GM19324 (cell line): ENCODE data around the gene SRBD1.

Source experiments
- ATAC-seq: cut with Tn5 transposase; IDR thresholded peaks from one replicate; pipeline ENCODE4 v1.9.1; 2021; ENCODE audit warnings: mild to moderate bottlenecking, moderate library complexity; ENCODE audit not compliant: unreplicated experiment, low FRiP score

Gene SRBD1

DNA sequence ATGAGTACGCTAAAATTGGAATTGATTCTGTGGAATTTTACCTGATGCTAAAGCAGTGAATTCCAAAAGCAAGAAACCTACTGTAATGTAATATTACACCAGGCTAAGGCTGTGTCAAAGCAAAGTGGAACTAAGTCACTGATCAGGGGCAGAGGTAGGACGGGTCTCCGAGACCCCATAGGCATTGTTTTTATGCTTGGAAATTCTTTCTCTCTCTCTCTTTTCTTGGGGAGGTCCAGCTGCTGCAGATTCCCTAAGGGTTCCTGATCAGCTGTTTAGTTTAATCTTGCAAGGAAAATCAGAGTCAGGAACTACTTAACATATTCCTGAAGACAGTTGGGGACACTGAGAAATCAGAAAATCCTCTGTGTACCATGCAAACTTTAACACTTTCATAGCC, 220.2 kb downstream of the SRBD1 start:
- no peak for ATAC-seq

DNA sequence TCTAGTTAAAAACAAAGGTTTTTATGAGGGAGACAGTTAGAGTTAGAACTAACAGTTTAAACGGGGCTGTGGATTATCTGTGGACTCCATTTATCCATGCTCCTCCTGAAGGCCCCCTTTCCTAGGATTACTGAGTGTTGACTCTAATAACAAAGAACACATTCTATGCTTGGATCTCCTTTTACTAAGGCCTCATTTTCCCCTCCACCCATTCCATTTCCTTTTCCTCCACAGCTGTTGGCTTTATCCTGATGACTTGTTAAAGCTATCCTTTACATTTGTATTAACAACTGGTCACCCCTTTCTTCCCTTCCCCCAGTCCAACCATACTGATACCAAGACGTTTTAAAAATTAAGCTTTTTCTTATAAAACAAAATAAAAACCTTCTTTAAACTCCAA, 220.6 kb downstream of the SRBD1 start:
- ATAC-seq: no peak

DNA sequence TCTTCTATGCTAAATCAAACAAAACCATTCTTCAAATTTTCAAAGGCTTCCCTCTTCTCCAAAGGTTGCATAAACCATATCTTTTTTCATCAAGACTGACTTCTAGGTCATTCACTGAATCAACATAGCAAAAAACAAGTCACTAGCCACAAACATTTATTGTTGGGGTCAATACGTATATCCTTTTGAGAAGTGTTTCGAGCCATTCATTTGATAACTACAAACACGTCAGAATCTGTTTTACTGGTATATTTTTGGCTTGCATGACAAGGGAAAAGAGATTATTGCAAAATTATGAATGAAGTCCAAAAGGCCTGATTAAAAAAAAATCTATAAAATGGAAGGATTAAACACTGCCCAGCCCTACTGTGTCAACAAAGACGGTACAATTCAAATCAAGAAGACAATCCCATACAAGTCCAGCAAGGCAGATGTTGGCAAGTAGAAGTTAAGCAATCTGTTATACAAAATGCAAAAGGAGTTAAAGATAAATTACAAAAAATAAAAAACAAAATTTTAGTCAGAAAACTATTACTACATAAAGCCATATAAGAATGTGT, 222.4 kb downstream of the SRBD1 start:
- no peak for ATAC-seq

DNA sequence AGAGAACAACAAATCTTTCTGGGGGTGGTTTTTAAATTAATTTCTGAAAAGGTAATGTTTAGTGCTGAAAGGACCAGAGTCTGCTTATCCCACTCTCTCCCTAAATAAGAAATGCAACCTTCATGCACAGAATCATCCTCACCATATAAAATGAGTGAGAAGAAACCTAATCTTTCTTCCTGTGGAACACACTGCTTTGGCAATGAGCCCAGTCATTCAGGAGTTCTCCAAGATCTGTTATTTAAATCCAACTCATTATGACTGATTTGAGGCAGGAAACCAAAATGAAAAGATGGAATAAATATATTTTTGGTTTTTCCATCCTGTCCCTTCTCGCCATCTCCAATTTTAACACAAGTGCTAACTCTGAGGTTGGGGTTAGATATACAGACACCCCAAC, 228.3 kb downstream of the SRBD1 start:
- ATAC-seq: no peak

DNA sequence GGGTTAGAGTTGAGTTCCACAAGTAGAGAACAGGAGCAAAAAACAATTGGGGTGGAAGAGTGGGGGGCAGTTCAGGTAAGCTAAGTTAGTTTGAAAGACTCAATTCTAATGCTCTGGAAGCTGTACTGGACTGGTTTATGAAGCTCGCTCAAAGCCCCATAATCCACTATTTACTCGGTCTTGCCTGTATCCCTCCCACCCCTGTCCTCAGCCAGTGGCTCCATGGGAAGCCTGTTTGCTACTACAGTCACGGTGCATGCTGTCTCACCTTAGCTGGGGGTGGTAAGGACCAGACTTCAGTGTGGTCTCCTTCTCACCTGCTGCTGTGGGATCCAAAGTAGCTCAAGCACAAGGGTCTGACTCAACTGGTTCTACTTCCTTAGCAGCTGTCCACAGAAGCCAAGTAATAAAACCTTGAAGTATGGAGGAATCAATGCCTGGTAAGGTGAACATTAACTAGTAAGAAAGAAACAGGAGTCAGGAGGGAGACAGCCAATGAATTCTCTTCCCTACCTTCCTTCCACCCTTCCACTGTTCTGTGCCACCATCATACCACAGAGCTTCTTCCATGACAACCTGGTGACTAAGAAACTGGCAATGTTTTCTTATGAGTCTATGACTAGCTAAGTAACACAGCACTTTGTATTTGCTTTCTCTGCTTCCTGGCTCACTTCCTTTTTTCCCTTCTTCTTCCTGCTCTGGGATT, 230.8 kb downstream of the SRBD1 start:
- ATAC-seq: no peak

DNA sequence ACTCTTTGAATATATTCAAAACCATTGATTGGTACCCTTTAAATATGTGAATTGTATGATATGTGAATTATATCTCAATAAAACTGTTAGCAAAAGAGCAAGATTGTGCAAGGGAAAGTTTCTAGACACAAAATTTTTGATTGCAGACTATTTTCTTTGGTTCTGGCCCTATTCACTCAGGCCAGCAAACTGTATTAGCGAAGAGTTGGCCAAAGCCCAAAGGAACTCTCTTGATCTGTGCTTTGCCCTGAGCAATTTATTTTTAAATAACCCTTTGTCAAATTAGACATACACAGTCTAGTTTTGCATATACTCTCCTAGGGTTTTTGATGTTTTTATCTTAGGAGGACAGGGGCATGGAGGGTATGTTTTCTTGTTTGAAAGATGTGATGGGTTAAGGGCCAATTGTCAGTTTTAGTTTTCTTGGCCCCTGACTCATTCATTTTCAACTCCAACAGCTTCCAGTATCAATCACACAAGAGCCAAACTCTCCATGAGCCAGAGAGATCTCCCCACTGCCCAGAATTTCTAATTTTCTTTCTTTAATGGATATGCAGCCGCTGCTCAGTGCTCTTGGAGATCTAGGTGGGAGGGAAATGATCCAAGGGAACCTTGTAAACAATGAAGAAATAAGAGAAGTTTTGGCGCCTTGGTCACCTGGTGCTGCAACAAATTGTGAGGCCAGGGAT, 231.5 kb downstream of the SRBD1 start:
- no peak for ATAC-seq

DNA sequence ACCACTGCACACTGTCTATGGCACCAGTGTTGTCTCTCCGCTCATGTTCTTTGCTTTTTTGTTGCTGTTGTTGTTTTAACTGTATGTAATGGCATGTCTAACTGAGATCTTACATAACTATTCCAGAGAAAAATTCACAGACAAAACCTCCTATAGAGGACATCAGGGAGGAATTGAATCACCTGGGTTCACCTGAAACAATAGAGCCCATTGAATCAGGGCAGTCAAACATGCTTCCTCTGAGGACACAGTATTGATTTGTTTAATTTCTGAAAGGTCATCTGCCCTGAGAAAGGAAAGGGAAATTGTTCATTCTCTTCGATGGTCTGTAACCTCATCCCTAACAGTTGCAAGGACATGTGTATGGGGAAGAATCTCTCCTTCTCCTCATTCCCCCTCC, 237.5 kb downstream of the SRBD1 start:
- ATAC-seq: no peak

DNA sequence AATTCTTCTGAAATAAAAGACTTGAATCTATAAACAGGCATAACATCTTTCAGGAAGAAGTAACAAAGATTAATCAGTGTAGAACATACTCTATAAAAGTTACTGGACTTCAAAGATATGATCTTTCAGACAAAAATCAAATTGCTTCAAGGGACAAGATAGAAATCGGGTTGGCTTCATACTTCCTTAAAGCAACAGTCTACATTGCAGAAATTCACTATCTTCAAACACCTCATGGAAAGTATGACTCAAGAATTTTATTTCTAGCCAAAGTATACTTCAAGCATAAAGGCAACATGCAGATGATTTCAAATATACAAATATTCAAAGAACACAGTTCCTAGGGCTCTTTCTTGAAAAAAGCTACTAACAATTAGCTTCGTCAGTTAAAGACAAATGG, 240.7 kb downstream of the SRBD1 start:
- ATAC-seq: no peak

DNA sequence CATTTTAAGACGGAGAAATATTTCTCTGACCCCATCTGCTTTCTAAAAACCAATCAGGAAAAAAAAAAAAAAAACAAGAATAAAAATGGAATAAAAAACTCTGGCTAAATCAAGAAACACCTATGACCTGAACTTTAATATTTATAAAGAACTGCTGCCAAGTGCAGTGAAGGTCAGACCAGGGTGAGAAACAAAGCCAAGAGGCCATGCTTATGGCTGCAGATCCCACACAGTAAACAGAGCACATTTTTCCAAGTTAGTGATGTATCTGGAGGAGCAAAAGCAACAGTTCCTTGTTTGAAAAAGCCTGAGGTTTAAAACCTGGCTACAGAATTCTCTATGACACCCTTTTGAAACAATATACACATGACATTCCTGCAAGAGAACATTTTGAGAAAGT, 242.3 kb downstream of the SRBD1 start:
- ATAC-seq: no peak

DNA sequence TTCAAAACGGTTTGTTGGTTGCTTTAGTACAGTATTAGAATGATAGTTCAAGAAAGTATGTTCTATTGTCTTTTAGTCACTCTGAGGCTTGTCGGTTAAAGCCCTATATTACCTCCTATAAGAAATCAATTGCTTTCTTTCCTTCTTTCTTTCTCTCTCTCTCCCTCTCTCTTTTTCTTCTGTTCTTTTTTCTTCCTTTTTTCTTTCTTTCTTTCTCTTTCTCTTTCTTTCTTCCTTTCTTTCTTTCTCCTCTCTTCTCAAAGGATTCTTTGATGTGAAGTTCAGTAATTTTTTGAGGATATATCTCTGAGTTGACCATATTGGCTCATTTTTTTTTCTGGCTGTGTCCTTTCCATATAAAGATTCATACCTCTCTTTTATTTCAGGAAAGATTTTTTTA, 249.4 kb downstream of the SRBD1 start:
- no peak for ATAC-seq

DNA sequence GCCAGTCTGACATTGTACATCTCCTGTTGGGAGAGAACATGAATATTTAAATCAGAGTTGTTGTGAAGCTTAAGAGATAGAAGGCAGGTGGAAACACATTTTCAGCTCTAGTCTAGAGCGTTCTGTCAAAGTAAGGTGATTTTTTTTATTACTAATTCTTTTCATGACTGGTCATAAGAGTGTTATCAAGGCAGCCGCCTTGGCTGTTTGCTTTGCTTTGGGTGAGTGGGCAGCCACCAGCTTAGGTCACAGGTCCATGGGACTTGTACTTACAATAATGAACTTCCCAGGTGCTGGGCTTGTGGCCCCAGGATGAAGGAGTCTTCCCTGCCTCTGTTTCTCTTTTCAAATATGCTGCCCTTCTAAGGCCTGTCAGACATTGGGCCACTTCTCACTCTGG, 256.3 kb downstream of the SRBD1 start:
- ATAC-seq: no peak

DNA sequence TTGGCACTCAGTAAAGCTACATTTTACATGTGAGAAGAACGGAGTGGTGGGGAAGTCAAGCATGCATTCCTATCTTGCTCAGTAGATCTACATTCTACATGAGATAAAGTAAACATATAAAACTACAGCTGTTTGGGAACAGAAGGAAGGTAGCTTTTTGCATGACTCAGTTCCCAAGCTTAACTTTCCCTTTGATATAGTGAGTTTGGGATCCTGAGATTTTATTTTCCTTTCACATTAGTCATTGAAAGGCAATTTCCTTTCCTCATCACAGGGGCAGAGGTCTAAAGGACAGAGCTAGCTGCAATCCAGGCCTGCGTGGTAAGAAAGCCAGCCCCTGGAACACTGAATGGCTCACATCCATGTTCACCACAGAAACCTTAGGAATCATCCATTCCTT, 257.2 kb downstream of the SRBD1 start:
- no peak for ATAC-seq

DNA sequence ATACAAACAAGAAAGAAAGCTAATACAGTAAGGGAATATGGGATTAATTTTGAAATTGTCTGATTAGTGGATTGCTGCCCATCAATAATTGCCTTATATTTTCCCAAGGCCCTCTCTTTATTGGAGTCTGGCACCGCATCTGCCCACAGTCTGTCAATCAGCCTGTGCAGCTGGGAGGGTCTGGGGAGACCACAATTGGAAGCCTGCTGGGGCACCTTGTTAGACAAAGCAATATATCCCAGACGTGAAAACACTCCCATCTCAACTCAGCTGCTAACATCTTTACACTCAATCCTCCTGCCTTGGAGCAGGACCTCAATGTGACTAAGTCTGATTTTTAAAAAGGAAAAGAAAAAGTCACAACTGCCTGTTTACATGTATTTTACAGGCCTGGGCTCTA, 258.6 kb downstream of the SRBD1 start:
- ATAC-seq: no peak

DNA sequence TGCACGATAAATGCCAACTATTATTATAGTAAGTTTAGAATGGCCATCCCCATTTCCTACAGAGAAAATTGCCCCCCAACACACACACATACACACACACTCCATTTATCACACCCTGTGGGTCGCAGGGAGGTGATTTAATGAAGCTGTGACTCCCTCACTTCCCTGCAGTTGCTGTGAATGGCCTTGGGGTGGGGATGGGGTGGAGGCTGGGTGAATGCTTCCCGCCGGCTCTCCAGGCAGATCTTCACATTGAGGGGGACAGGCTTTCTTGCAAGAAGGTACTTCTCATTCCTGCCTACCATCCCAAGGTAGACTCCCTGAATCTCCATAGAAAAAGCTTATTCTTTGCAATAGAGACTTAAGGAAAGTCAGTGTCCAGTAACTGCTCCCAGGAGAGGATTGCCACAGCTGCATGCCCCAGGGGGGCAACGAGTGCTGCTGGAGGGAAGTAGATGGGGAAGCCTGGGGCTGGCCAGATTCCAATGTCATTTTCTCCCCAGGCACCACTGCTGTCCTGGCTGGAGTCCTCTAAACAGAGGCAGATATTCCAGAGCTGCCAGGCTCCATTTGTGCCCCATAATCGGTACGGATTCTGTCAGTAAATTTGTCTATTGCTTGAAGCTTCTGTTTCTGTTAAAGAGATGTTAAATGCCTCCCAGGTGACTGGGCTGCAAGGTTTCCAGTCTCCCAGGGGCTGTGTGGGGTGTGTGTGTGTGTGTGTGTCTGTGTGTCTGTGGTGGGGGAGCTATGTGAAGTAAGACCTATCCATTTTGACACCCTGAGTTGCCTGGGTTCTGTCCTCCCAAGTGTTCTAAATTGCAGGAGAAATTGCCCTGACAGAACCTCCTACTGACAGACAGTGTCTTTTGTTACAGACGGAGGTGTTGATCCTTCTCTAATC, 265.5 kb downstream of the SRBD1 start:
- ATAC-seq: no peak

DNA sequence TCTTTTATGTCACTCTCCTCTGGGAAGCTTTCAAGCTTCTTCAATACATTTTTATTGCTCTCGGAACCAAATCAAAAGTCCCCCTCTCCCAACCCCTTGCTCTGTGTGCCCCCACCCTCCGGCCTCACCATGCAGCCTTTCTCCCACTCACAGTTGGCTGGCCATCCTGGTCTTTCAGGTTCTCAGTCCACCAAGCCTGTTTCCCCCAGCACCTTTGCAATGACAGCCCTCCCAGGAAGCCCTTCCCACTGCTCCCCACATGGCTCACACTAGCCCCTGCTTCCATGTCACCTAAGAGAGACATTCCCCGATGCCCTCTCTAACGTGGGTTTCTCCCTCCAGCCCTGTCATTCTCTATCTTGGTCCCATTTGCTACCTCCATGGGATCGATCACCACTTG, 266.6 kb downstream of the SRBD1 start:
- no peak for ATAC-seq

DNA sequence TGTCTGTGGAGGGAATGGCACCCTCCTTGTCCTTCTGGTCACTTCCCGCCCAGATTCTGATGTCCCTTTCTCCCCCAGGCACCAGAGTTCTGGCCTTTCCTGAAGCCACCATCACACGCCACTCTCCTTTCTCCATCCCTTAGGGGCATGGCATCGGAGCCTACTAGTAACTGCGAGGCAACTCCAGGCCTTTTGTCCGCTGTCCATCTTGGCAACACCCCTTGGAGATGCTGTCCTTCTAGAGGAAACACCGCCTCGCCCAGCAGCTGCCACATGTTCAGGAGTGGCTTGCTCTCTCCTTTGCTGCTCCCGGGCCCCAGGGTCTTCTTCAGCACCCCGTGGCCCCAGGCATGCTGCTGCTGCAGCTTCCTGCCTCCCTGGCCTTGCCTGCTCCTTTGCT, 267.0 kb downstream of the SRBD1 start:
- ATAC-seq: no peak

DNA sequence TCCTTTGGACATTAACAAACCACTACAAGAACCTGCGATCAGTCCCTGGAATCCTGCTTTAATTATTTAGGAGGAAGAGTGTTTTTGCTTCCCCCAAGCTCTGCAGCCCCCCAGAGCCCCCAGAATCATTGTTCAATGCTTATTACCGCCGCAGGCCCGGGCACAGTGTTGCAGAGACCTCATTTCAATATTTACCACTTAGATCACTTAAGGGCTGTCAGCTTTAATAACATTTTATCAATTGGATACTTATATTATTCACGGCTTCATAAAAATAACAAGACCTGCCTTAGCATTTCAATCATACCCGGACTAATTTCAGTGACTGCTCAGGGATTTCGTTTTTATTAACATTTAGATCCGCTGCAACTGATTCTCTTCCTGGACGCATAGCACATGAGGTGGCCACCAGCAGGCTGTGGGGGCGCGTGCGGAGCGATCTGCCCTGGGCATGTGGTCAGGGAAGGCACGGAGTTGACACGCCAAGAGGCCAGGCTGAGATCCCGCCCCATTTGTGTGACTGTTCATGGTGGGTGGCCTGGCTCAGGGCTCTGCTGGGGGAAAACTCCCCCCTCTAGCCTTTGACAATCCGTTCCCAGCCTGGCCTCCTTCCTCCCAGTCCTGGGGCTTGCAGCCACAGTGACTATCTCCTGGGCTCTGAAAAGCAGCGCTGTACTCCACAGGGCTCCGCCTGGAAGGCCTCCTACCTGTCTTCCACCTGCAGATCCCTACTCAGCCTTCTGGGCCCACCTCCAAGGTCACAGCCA, 267.6 kb downstream of the SRBD1 start:
- ATAC-seq: no peak

DNA sequence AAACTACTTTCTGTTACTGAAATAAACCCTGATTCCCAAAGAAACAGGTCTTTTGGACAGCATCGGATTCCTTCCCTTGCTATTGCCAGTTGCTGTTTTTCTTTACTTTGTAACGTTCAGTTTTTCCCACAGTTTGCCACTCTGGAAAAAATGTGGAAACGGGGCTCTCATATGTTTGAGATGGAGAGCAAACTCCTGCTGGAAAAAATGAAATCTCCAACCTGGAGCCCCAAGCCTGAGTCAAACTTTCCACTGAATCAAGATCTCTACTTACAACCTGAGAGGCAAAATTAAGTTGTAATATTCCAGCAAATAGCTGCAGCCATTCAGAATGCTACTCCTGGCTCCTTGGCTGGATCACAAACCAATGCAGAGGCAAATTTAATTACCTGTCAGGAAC, 270.7 kb downstream of the SRBD1 start:
- no peak for ATAC-seq

DNA sequence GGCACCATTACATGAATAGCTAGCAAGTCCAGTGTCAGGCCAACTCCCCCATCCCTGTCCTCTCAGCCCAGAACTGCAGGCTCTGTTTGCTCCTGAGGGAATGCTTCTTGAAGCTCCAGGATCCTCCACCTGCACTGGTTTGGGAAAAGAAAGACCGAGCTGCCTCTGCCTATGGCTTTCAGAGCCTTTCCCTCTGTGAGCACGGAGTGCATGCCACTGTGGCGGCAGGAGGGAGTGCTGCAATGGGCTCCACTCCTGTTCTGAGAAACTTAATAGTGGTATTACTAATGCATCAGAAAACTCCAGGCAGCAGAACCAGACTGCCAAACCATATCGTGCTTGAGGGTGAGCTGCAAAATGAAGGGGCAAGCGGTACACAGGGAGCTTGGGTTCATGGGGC, 271.8 kb downstream of the SRBD1 start:
- no peak for ATAC-seq
